ENCODE results near the gene OR5AN1. TPM values are rescaled to one million over a fixed set of nuclear protein-coding genes. Genes with fewer than 3 reads are reported as not detected.

OR5AN1 gene
- total RNA-seq, 1 donor from 2014 or later: not detected

- intact Hi-C loops (cut with DNase I): no loop called here
- no peak for DNase-seq (ENCODE audit: low spot score)
Measured at GRCh38 chr11:59417023-59417422, 58.3 kb downstream of the OR5AN1 start.

DNA sequence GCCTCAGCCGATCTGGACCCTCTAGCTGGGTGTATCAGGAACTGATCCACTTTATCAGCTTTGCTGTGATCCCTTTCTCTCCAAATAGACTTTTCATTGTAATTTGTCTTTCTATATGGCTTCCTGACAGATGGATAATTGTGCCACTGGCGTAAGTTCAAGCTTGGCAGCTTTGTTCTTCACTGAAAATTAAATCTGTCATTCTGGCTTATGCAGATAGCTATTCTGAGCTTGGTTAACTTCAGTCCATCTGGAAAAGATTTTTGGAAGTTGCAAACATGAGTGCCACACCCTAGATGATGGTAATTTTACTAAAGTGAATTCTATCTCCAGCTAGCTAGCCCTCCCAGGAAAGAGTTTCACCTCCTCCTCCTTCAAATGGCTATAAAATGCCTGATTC, 59.5 kb downstream of the OR5AN1 start:
- intact Hi-C loops (cut with DNase I): no loop called here
- no peak for DNase-seq (ENCODE audit: low spot score)

Other genes starting within 250 kb of the OR5AN1 start
- gene FAM111A, start 216.0 kb upstream of the OR5AN1 start, total RNA-seq: 7.3 TPM
- 1.5 TPM for gene DTX4, start 186.8 kb upstream of the OR5AN1 start, total RNA-seq
- 4.3 TPM for gene MPEG1, start 146.0 kb upstream of the OR5AN1 start, total RNA-seq
- gene OR5A2, start 67.5 kb downstream of the OR5AN1 start, total RNA-seq: not detected
- gene OR5A1, start 77.6 kb downstream of the OR5AN1 start, total RNA-seq: not detected
- not detected for gene OR4D6, start 98.1 kb downstream of the OR5AN1 start, total RNA-seq
- gene OR4D10, start 114.4 kb downstream of the OR5AN1 start, total RNA-seq: not detected
- gene OR4D11, start 144.7 kb downstream of the OR5AN1 start, total RNA-seq: not detected
- not detected for gene OR4D9, start 152.6 kb downstream of the OR5AN1 start, total RNA-seq